Astrocyte (in vitro differentiated cells and primary cell): ENCODE measurements around the gene VWA8. TPM values are rescaled to one million over a fixed set of nuclear protein-coding genes. Genes with fewer than 3 reads are reported as not detected.

Experiments
- DNase-seq: peaks from one replicate; pipeline ENCODE4 v3.0.0-alpha.2; 2010; ENCODE audit warnings: low read depth
- FAIRE-seq: peaks from 2 replicates; lab custom pipeline; 2011; peaks lifted over from hg19 to GRCh38; lab: Jason Lieb, UNC
- H2AFZ ChIP-seq: 2 replicates; pipeline ENCODE4 v1.6.0; 2012; ENCODE audit warnings: low read depth, low read length, inconsistent platforms
- H3K27ac ChIP-seq: 2 replicates; pipeline ENCODE4 v1.5.1; 2011; ENCODE audit warnings: low read depth, low read length, inconsistent platforms
- H3K27me3 ChIP-seq: 2 replicates; pipeline ENCODE4 v1.6.0; 2011; ENCODE audit warnings: low read length, inconsistent platforms; ENCODE audit not compliant: insufficient read depth
- H3K36me3 ChIP-seq: 2 replicates; pipeline ENCODE4 v1.5.1; 2011; ENCODE audit warnings: low read length, inconsistent platforms; ENCODE audit not compliant: insufficient read depth
- H3K4me1 ChIP-seq: 2 replicates; pipeline ENCODE4 v1.5.1; 2011; ENCODE audit warnings: low read length, inconsistent platforms; ENCODE audit not compliant: insufficient read depth
- H3K4me2 ChIP-seq: 2 replicates; pipeline ENCODE4 v1.6.0; 2012; ENCODE audit warnings: low read length, inconsistent platforms
- H3K4me3 ChIP-seq: 2 replicates; pipeline ENCODE4 v1.5.1; 2011; ENCODE audit warnings: low read depth, mild to moderate bottlenecking, low read length, inconsistent platforms; ENCODE audit not compliant: insufficient read depth
- H3K79me2 ChIP-seq: 2 replicates; pipeline ENCODE4 v1.6.0; 2012; ENCODE audit warnings: mild to moderate bottlenecking, low read length, inconsistent platforms; ENCODE audit not compliant: insufficient read depth
- H3K9ac ChIP-seq: 2 replicates; pipeline ENCODE4 v1.6.0; 2012; ENCODE audit warnings: mild to moderate bottlenecking, low read length, inconsistent platforms
- H3K9me3 ChIP-seq: 2 replicates; pipeline ENCODE4 v1.5.1; 2012; ENCODE audit warnings: low read depth, mild to moderate bottlenecking, low read length, inconsistent platforms; ENCODE audit not compliant: insufficient read depth
- H4K20me1 ChIP-seq: 2 replicates; pipeline ENCODE4 v1.6.0; 2012; ENCODE audit warnings: low read length, inconsistent platforms; ENCODE audit not compliant: insufficient read depth
- H3K27ac Mint-ChIP-seq: one replicate; pipeline ENCODE4 v1.8.0; 2021; ENCODE audit warnings: mild to moderate bottlenecking, mixed read lengths; ENCODE audit not compliant: unreplicated experiment
- H3K27me3 Mint-ChIP-seq: one replicate; pipeline ENCODE4 v1.8.0; 2021; ENCODE audit warnings: low read depth, mixed read lengths; ENCODE audit not compliant: unreplicated experiment
- H3K36me3 Mint-ChIP-seq: one replicate; pipeline ENCODE4 v1.8.0; 2021; ENCODE audit warnings: low read depth, mixed read lengths; ENCODE audit not compliant: unreplicated experiment
- H3K4me1 Mint-ChIP-seq: one replicate; pipeline ENCODE4 v1.8.0; 2021; ENCODE audit warnings: low read depth, mixed read lengths; ENCODE audit not compliant: unreplicated experiment
- H3K4me3 Mint-ChIP-seq: one replicate; pipeline ENCODE4 v1.8.0; 2021; ENCODE audit warnings: mild to moderate bottlenecking, moderate library complexity, mixed read lengths; ENCODE audit not compliant: unreplicated experiment
- H3K9me3 Mint-ChIP-seq: one replicate; pipeline ENCODE4 v1.8.0; 2021; ENCODE audit warnings: mild to moderate bottlenecking, mixed read lengths; ENCODE audit not compliant: unreplicated experiment
- CTCF ChIP-seq: IDR thresholded peaks from 2 replicates; pipeline ENCODE4 v1.5.1; 2011; ENCODE audit warnings: low read depth, mild to moderate bottlenecking, inconsistent platforms, low read length, moderate library complexity; ENCODE audit not compliant: insufficient read depth
- EZH2 ChIP-seq: IDR thresholded peaks from 2 replicates; pipeline ENCODE4 v1.6.1; 2012; ENCODE audit warnings: mild to moderate bottlenecking, low read length, inconsistent platforms; ENCODE audit not compliant: insufficient read depth
- total RNA-seq: library from RNA; stranded (reverse); gene quantifications from 2 replicates; pipeline ENCODE4 v1.2.1, GENCODE V29; 2021

VWA8 gene
- total RNA-seq, 1 donor from 2014 or later = 15.6 TPM

GRCh38 chr13:41945926-41946325, 15.0 kb downstream of the VWA8 start:
- peaks cover 11% of the 10 kb centered on the region for H3K4me1 Mint-ChIP-seq
- Histone ChIP-seq H4K20me1 (peaks cover 7% of the 10 kb centered on the region), H3K9ac (no peak overlapping the region), H3K36me3 (no peaks in the 10 kb centered on the region), H2AFZ (no peak overlapping the region), H3K9me3 (no peaks in the 10 kb centered on the region), H3K4me3 (no peak overlapping the region), H3K27ac (no peak overlapping the region), H3K27me3 (no peaks in the 10 kb centered on the region), H3K4me1 (no peaks in the 10 kb centered on the region), H3K79me2 (peaks cover 6% of the 10 kb centered on the region), H3K4me2 (no peak overlapping the region)
- peaks cover 12% of the 10 kb centered on the region for H3K36me3 Mint-ChIP-seq
- peak; percentile 60 for FAIRE-seq
- no peaks in the 10 kb centered on the region for H3K27me3 Mint-ChIP-seq
- H3K9me3 Mint-ChIP-seq = peaks cover 12% of the 10 kb centered on the region
- TF ChIP-seq EZH2 (no peak), CTCF (no peak)
- H3K4me3 Mint-ChIP-seq = no peak overlapping the region
- H3K27ac Mint-ChIP-seq = no peak overlapping the region
- DNase-seq = no peak

DNA sequence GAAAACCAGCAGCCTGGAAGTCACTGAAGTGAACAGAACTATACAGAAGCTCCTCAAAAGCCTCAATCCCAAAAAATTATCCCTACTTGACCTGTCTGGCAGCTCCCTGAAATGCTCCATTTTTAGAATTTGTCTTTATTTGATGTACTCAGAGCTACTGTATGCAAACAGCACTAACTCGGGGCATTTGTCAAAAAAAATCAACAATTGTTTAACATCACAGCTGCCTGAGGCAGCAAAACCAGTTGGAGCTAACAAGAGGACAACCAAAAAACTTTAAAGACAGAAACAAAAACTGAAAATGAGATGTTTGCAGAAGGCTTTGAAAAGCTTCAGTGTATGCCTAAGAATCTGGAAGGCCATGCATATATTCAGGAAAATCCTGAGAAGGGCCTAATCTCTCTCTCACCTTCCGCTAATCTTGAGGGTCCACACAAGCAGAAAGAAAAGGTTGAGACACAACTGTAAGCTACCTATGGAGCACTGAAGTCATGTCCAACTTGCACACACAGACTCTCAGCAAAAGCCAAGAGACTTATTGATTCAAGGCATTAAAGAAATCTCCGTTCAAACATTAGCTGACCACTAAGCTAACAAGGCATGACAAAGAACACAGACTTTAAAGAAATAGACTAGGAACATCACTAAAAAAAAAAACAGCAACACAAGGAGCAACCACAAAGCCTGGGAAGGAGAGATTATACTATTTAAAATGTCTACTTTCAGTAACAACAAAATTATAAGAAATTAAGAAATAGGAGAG, 16.1 kb downstream of the VWA8 start:
- no peak for TF ChIP-seq EZH2
- no peak for TF ChIP-seq CTCF

DNA sequence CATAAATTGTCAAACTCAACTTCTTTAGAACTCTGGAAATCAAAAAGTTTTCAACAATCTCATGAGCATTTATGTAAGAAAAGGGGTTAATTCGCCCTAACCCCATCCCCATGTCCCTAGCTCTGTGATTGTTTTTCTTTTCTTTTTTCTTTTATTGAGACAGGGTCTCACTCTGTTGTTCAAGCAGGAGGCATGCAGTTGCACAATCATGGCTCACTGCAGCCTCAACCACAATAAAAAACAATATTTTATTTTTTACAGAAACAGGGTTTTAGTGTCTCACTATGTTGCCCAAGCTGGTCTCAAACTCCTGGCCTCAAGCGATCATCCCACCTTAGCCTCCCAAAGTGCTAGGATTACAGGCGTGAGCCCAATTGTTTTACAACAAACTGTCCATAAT, 16.7 kb downstream of the VWA8 start:
- Mint-ChIP-seq H3K27me3 (no peaks in the 10 kb centered on the region), H3K9me3 (peaks cover 12% of the 10 kb centered on the region), H3K4me1 (peaks cover 11% of the 10 kb centered on the region), H3K27ac (no peak overlapping the region), H3K4me3 (no peak overlapping the region), H3K36me3 (peaks cover 12% of the 10 kb centered on the region)
- H3K4me1 ChIP-seq = no peaks in the 10 kb centered on the region
- peaks cover 7% of the 10 kb centered on the region for H4K20me1 ChIP-seq
- no peak overlapping the region for H3K4me3 ChIP-seq
- no peak overlapping the region for H3K9ac ChIP-seq
- H3K27ac ChIP-seq = no peak overlapping the region
- H3K27me3 ChIP-seq = no peaks in the 10 kb centered on the region
- DNase-seq (no peak), FAIRE-seq (no peak)
- no peak for TF ChIP-seq CTCF
- no peak for TF ChIP-seq EZH2
- H3K4me2 ChIP-seq = no peak overlapping the region
- no peaks in the 10 kb centered on the region for H3K36me3 ChIP-seq
- no peak overlapping the region for H2AFZ ChIP-seq
- H3K79me2 ChIP-seq = peaks cover 6% of the 10 kb centered on the region
- H3K9me3 ChIP-seq = no peaks in the 10 kb centered on the region

More for the DNA sequence above, 16.1 kb downstream of the VWA8 start:
- Mint-ChIP-seq H3K4me1 (peaks cover 11% of the 10 kb centered on the region), H3K27me3 (no peaks in the 10 kb centered on the region), H3K36me3 (peaks cover 12% of the 10 kb centered on the region), H3K9me3 (peaks cover 12% of the 10 kb centered on the region), H3K4me3 (no peak overlapping the region), H3K27ac (no peak overlapping the region)
- peaks cover 6% of the 10 kb centered on the region for H3K79me2 ChIP-seq
- H3K4me2 ChIP-seq = no peak overlapping the region
- H2AFZ ChIP-seq = no peak overlapping the region
- H3K4me3 ChIP-seq = no peak overlapping the region
- no peak overlapping the region for H3K27ac ChIP-seq
- peaks cover 7% of the 10 kb centered on the region for H4K20me1 ChIP-seq
- no peak overlapping the region for H3K9ac ChIP-seq
- no peak for FAIRE-seq
- DNase-seq = no peak
- H3K9me3 ChIP-seq = no peaks in the 10 kb centered on the region
- H3K4me1 ChIP-seq = no peaks in the 10 kb centered on the region
- H3K27me3 ChIP-seq = no peaks in the 10 kb centered on the region
- H3K36me3 ChIP-seq = no peaks in the 10 kb centered on the region
